NCI-H1092 (cell line): Measurements from ENCODE around the gene TNRC18.

Experiments
- DNase-seq: peaks from one replicate; lab custom pipeline; 2025; lab: John Stamatoyannopoulos, UW

The TNRC18 gene

DNA sequence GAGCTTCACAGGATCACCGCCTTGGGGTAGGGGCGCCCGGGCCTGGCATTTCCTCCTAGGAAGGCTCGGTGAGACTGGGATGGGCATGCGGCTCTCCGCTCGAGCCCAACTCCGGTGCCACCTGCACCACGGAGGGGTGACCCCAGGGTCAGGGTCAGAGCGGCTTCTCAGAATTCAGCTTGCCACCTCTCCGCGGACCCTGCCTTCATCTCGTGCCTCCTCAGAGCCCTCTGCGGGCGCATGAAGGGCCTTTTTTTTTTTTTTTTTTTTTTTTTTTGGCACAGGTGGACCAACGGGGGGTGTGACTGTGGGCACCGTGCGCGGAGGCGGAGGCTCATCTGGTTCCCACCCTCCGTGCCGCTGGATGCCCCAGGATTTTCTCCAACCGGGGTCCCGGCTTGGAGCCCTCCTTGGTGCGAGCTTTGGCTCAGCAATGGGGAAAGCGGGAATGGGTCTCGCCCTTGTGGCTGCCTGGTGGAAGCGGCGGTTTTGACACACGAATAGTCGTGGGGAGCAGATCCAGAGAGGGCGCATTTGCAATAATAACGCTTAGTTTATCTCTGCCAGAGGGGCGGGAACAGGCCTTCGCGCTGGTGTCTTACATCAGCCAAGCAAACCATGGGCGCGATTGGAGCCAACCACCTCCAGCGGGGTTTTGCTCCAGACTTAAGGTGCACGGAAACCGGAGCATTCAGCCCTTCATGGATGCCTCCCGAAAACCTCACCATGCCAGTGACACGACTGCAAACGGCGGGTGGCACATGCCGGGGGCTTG, 5.0 kb upstream of the TNRC18 start:
- DNase-seq, result peak; percentile 73

DNA sequence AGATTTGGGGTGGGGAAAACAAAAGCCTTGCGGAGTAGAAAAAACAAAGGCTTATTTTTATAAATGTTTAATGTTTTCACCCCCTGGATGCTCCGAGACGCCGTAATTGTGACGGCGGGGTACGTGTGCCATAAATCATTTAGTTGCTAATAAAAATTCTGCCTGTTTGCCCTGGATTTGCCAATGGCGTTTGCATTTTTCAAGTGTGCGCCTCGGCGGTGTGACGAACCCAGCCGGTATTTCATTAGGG, 2.5 kb upstream of the TNRC18 start:
- DNase-seq, result no peak

DNA sequence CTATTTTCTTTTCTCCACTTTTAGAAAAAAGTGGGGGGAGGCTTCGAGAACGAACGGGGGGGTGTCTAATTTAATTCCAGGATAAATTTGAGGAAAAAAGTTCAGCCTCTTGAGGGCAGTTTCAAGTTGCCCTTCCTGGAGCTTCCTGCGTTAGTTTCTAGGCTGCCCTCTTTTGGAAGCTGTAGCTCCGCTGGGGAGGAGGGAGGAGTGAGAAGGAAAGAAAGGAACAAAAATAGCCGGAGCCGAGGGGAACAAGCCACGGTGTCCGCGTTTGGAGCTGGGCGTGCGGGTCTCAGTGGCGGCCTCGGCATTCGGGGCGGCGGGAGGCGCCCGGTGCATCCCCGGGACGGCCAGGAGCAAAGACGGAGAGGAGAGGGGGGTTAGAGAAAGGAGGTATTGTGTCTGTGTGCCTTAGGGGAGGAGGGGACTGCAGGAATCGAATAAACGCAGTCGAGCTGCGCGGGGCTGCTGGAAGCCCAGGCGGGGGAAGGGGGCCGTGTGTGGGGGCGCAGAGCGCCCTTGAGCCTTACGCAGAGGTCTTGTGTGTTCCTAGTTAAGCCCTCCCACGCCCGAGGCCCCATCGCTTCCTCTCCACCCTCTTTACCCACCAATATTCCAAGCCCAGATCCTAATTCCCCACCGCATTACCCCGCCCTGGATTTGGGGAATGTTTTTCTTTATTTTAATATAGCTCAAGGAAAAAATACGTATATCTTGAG, 2.0 kb upstream of the TNRC18 start:
- DNase-seq, result peak; percentile 88

DNA sequence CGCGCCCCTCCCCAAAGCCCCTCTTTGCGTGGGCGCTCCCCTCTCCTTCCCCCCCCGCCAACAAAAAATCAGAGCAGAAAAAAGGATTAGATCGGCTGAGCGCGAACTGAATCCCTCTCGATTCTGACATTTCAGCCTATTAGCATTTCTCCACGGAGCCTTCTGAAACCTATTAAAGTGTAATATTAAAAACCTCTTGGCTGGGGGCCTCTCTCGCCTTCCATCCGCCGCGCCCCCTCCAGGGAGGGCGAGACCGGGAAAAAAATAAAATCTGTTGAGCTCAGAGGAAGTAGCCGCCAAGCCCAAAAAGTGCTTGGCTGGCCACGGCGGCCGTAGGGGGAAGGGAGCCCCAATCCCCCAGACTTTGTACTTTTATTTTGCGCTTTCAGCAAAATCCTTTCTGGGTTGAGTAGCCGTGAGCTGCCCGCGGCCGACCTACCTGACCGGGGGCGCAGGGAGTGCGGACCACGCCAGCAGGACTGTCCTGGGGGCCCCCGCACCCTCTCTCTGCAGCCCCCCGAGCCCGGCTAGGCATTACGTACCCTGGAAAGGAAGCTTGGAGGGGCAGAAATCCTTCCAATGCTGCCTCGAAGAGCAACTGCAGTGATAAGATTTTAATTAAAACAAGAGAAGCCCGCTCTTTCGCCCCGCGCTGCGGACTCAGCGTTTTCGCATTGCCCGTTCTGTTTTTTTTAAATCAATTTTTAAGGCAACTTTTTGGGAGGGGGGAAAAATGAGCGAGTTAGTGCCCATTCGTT, 1.3 kb upstream of the TNRC18 start:
- peak; percentile 41 for DNase-seq

DNA sequence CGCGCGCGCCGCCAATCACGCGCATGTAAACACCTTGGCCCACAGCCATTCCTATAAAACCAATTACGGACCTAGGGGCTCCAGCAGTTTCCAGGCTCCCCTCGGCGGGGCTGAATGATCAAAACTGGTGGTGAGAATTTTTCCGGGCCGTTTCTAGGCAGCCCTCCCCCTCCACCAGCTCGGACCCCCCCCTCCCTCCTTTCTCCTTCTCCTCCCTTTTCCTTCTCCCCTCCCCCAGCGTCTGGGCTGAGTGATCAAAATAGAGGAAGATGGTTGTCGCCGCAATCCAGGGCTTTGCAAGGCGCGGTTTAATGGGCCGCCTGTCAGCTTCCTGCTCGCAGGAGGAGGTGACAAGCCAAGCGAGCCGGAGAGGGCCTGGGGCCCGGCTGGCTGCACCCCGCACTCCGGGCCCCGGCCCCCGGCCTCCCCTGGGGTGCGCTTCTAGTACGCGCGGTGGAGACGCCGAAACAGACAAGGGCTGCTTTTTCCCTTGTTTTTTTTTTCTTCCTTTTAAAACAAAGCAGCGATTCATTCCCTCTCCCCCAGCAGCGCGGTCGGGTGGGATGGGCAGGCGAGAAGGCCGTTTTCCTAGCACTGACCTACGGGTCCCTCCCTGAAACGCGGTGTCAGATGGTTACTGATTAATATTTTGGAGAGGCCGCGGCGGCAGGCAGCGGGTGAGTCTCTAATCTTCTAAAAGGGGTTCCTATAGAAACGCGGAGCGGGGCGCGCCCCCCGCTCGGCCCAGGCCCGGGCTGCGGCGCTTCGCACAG, 528 bp upstream of the TNRC18 start:
- DNase-seq, result peak; percentile 99

DNA sequence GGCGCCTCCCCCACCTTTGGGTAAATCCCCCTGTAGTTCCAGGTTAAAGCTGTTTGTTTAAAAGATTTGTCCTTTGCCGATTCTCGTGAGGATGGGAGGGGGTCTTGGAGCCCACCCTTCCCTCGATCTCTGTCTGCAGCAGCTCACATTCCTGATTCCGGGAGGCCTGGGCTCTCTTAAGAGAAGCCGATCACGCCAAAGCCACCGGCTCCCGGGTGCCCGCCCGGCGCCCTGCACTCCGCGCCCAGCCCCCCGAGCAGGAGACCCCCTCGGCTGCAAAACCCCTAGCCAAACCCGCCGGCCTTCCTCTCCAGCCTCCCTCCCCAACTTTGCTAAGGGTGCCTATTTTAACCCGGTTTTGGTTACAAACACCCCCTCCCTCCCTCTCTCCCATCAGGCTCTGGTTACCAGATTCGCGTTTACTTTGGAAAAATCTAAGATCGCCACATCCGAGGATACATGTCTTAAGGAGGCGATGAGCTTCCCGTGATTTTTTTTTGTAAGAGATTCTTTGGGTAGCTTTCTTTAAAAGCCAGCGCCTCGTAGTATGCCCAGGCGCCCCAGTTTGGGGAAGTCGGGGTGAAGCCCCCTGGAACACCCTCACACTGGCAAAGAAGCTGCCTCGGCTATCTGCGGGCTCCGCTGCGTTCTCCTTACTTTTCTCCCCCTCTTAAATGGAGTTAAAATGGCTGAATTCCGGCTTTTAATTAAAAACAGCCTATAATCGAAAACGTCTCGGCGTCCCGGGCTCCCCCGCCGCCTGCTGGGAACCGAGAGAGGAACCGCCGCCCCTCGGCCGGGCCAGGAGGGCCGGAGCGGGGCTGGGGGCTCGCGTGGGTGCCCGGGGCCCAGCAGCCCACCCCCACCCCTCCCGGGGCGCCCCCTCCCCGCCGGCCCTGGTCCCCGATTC, 983 bp downstream of the TNRC18 start:
- no peak for DNase-seq

DNA sequence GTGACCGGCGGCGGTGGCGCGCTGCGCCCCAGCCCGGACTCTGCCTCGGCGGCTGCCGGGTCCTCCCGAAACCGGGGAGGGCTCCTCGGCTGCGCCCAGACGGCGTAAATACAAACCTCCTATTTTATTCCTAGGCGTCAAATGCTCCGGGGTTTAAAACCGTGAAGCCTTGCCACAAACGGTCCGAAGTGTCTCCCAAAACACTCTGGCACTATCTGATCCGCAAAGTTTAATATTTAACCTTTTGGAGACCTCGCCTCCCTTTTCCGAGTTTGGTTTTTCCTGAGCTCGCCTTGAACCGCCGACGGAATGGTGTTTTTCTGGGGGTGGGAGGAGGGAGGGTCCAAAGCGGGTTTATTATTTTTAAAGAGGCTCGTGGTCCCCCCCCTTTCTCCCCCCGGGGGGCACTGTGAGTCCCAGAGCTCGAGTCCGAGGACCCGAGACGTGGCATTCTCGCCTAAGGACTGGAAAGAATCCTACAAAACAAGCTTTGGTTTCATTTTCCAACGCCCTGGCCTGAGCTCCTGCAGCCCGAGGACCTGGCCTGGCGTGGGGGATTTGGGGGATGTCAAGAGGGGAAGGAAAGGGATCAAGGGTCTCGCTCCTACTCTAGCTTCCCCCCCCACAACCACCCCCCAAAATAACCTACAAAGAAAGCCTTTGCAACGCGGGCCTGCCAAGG, 1.8 kb downstream of the TNRC18 start:
- DNase-seq, result no peak

DNA sequence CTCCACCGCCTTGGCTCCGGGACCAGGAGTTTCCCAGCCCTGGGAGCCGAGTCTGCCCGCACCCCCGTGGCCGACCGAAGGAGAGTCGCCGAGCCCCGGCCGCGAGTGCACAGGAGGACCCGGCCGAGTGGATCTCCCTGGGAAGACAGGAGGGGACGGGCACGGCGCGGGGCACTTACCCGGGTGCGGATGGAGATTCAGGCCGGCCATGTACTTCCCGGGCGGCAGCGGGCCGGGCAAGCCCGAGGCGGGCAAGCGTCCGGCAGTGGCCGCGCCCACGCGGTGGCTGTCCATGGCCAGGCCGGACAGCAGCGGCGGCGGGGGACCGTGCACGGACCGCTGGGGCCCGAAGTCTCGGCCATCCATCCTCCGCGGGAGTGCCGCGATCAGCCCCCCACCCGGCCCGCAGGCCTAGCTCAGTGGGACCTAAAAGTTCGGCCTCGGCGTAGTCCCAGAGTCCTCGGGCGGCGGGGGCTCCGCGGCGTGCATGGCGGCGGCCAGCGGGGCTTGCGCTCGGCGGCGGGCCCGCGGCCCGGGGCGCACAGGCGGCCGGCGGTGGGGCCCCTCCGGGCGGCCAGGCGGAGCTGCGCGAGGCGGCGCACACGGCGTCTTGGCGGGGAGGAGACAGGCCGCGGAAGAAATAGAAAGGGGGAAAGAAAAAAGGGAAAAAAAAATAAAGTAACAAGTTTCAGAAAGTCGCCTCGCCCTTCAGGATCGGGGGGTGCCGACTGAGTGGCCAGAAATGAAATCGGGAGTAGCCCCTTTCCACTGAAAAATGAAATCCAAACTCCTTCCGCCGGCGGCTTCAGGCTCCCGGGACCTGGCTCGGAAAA, 2.5 kb downstream of the TNRC18 start:
- no peak for DNase-seq

DNA sequence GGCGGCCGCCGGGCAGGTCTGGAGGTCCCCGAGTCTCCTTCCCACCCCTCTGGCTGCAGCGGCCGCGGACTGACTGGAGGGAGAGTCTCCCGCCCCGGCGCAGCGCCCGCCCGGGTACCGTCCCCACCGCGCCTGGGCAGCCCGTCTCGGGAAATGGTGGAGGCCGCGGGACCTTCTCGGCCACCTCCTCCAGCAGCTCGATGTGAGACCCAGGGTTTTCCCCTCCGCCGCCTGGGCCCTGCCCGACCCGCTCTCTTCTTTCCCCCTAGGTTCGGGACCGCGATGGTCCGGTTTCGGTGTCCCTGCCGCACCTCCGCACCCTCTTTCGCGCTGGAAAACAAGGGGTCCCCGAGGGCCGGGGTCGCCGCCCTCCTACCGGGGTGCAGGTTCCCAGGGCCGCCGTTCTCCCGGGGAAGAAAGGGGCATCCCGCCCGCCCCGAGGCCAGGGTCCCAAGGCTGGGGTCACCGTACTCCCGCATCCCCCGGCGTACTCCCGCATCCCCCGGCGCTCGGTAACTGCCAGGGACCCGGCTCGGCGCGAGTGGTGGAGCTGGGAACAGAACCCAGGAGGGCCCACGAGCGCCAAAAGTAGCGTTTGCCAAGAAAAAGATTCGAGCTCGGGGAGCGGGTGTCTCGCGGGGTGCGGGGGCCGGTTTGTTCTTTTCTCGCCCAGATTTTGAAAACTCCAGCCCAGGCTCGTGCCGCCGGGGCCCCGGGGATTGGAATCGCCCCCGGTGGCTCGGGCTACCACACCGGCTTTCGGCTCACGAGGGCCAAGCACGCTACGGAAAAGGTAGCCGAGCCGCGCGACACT, 3.4 kb downstream of the TNRC18 start:
- no peak for DNase-seq

DNA sequence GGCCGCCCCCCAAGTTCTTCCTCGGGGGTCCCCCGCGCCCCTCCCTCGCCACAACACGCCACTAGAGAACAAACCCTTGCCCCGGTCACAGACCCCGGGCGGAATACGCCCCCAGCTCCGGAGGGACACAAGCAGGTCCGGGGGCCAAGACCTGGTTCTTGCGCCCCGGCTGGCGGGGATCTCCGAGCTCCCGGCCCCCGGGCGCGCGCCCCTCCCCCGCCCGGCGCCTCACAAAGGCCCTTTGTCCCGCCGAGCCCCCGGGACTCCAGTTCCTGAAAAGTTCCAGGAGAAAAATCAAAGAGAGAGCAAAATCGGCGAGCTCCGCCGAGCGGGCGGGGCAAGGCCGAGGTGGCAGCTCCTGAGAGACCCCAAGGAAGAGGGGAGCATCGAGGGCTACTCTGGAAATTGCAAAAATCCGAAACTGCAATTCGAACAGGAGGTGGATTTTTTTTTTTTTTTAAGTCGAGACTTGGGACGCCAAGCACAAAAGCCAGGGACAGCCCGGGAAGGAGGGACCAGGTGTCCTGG, 4.0 kb downstream of the TNRC18 start:
- no peak for DNase-seq

DNA sequence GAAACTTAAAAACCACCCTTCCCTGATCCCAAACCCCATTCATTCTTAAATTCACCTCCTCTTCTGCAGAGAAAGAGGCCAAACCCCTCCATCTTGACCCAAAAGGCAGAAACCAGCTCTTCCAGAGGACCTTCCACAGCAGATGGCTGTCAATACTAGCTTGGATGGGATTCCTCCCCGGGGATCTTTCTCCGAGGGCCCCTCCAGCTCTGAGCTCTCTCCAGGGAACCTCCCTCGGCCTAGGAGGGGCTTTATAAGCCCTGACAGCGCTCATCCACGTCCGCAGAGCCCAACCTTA, 5.4 kb downstream of the TNRC18 start:
- DNase-seq, result peak; percentile 51

DNA sequence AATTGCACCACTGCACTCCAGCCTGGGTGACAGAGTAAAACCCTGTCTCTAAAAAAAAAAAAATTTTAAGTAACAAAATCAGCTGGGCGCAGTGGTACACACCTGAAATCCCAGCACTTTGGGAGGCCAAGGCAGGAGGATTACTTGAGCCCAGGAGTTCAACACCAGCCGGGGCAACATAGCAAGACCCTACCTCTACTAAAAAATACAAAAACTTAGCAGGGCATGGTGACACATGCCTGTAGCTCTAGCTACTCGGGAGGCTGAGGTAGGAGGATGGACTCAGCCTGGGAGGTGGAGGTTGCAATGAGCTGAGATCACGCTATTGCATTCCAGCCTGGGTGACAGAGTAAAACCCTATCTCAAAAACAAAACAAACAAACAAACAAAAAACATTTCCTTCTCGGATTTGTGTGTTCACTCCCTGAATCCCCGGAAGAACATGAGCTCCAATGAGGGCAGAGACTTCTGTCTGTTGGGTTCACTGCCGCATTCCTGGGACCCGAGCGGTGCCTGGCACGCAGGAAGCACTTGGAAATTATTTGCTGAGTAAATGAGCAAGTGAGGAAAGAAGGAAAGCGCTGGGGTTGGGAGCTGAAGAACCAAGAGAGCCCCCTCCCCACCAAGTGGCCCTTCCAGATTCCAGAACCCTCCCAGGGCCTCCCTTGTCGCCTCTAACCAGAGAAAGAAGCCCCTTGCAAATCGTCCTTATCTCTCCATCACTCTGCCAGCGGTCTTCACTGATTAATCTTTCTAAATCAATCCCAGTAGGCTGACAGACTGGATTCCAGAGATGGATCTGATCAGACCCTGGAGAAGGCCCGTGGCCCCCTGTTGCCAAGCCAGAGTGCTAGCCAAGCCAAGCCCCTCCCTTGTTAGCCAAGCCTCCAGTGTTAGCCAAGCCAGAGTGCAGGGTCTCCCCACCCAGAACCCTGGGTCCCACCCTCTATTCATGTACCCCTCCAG, 6.2 kb downstream of the TNRC18 start:
- DNase-seq, result no peak

DNA sequence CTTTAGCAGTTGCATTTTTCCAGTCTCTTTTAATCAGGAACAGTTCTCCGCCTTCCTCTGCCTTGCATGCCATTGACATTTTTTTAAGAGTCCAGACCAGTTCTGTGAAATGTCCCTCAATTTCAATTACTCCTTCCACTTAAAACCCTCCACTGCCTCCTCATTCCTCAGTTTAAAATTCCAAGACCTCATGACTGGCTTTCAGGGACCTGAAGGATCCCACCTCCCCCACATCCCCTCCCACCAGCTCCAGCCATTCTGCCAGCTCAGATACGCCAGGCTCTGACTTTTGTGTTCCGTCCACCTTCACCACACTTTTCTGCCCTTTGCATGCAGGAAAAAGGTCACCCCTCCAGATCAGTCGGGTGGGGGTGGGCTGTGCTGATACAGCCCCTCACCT, 8.7 kb downstream of the TNRC18 start:
- no peak for DNase-seq

DNA sequence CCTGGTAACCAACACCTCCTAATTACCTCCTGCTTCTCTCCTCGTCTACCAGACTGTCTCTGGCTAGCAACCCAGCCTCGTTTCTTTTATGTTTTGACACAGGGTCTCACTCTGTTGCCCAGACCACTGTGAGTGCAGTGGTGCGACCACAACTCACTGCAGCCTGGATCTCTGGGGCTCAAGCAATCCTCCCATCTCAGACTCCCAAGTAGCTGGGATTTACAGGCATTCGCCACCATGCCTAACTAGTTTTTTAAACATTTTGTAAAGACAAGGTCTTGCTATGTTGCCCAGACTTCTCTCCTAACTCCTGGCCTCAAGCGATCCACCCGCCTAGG, 10.2 kb downstream of the TNRC18 start:
- no peak for DNase-seq

DNA sequence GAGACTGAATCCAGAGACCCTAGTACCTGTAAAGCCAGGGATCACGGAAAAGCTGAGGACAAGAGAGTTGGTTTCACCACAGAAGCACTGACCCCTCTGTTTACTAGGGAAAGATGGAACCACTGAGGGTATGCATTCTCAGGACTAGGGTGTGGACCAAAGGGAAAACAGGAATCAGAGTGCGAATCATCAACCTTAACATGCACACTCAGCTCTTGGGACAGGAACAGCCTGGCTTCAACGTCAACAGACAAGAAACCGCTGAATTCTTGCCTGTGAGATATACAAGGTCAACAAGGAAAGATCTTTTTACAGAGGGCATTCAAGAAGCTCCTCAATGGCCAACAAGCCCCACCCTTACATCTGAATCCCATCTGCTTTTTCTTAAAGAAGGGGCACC, 14.9 kb downstream of the TNRC18 start:
- DNase-seq, result no peak

DNA sequence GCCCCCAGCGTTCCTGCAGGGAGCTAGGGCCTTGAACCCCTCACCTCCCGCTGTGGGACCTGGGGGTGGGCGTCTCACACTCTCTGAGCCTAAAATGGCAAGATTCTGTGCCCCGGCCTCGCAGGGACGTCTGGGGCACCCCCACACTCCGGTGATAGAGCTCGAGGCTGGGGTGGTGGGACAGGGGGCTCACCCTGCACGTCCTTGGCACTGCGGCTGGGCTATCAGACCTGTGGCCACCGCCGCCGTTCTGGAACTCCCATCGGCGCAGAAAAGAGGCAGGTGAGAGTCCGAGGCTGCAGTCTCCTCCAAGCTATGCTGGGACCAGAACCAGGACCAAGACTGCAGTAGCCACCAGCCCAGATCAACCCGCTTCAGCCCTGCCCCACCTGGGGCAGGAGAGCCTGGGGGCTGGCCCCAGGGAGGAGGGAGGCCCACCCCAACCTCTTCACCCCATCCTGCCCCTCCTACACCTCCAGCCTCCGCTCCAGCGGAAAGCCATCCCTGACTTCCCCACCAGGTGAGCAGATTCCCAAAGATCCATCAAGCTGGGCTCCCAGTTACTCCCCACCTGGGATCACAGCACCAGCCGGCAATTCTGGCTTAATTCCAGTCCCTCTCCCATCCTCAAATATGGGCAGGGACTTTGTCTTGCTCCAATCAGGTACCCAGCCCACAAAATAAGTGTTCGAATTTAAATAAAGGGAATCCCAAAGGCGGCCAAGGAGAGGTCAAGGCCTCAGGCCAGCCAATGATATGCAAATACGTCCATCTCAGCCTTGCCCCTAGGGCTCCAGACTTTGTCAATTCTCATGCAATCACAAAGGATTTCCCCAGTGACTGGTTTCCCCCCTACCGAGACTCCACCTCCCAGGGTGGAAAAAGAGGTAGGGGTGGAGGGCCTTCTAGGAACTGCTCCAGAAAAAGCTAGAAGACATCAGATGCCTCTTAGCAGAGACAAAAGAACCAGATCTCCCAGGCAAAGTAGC, 16.4 kb downstream of the TNRC18 start:
- no peak for DNase-seq

DNA sequence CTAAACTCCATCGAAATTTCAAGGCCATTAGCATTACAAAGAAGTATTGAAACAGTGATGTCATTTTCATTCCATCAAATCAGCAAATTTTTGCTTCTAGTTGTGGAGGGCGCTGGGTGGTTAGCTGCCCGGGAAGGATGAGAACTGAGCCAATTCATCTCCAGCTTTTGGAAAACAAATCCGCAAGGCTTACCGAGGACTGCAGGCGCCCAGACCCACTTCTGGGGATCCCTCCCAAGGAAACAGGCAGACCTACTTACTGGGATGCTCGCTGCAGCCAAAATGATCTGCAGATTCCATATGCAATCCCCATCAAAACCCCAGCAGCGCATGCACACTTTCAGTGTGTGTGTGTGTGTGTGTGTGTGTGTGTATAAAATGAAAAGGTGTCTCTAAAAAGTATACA, 19.2 kb downstream of the TNRC18 start:
- no peak for DNase-seq
